Fibroblast of pulmonary artery (primary cell): ENCODE data around the gene PRTN3.
"Not testable (repeated sequence)": the region's sequence is repeated elsewhere in the genome, so short reads cannot be mapped to it uniquely, and the experiment has no call there.

ENCODE experiments used
- DNase-seq: peaks from one replicate; pipeline ENCODE4 v3.0.0-alpha.2; 2010; ENCODE audit warnings: low read depth
- H3K4me3 ChIP-seq: replicated peaks from 2 replicates; pipeline ENCODE4 v1.5.1; 2011; ENCODE audit warnings: low read depth, mild to moderate bottlenecking, control low read depth, low read length, moderate library complexity
- CTCF ChIP-seq: IDR thresholded peaks from 2 replicates; pipeline ENCODE4 v1.5.1; 2011; ENCODE audit warnings: mild to moderate bottlenecking, control low read depth, low read length, inconsistent platforms; ENCODE audit errors: missing control alignments

PRTN3 gene

GRCh38 chr19:890831-891230 is 50.0 kb downstream of the PRTN3 start:
- DNase-seq = no peak
- no peak overlapping the region for H3K4me3 ChIP-seq
- no peak for TF ChIP-seq CTCF

- not testable (repeated sequence) for DNase-seq
- H3K4me3 ChIP-seq = peak overlapping the region; percentile 79
These were observed 50.8 kb downstream of the PRTN3 start for GRCh38 chr19:891421-892200.

- H3K4me3 ChIP-seq = peak overlapping the region; percentile 79
- no peak for TF ChIP-seq CTCF
- no peak for DNase-seq
These were observed 51.6 kb downstream of the PRTN3 start for GRCh38 chr19:892243-892893.

- peak within 1 kb of the TSS; percentile 79 for H3K4me3 ChIP-seq
- no peak for TF ChIP-seq CTCF
- DNase-seq = peak; percentile 94
These were observed 52.3 kb downstream of the PRTN3 start, which contains the start of the genes MED16 and RNU6-9 for GRCh38 chr19:892894-893689. Gene MED16, minus strand, starts transcription at chr19:893187. Its CDS starts 2,056 bp downstream, at chr19:891131. Gene RNU6-9, plus strand, starts transcription at chr19:893484.

DNA sequence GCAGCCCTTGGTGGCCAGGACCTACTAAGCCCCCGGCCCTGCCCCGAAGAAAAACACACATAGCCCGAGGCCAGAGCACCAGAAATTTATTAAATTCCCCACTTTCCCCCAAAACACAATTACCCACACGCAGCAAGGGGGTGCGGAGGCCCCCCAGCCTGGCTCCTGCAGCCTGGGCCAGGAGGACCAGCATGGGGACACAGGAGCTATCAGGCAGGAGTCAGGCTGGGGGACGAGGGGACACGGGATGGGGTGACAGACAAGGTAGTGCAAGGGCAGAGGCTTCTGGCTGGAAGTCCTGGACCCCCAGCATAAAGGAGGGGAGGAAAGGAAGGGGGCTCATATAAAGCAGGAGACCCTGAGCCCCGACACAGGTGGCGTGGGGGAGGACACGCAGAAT is 55.6 kb downstream of the PRTN3 start:
- no peak for DNase-seq
- no peak for TF ChIP-seq CTCF
- no peak overlapping the region for H3K4me3 ChIP-seq

GRCh38 chr19:896999-897398 is 56.2 kb downstream of the PRTN3 start:
- DNase-seq = no peak
- TF ChIP-seq CTCF = no peak
- no peak overlapping the region for H3K4me3 ChIP-seq

- no peak for DNase-seq
- no peak overlapping the region for H3K4me3 ChIP-seq
- peak; percentile 1 for TF ChIP-seq CTCF
These were observed 56.7 kb downstream of the PRTN3 start for GRCh38 chr19:897442-898039.
